ENCODE data around the gene ERP27.
A peak's percentile ranks its signal among the peaks of the same experiment; 100 is the strongest.

DNA sequence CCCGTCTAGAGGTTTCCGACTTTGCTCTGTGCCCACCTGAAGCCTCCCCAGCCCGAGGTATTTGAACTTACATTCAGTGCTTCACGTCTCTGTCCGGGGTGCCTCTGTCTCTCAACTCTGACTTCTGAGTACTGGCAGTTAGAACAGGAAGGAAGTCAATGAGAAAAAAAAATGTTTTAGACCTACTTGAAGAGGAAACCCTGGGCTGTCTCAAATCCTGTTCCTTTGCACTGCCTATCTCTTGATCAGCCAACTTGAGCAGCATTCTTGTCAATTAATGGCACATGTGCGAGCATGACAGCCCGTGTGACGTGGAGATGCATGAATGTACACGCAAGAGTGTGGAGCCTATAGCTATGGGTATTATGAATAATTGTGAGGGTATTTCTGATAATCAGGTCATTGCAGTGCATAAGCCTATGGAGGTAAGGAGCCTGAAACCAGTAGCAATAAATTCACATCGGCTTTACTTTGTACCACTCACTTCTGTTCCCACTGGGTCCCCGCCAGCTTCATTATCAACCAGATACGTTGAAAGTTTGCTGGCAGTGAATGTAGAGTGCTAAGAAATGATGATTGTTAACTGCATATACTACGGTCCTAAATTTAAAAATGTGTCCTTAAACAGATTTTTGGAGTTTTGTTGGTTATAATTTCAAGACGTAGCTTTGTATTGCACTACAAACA lies 23.3 kb upstream of the ERP27 start, which contains the start of gene ARHGDIB:
- TF ChIP-seq POLR2A (IDR thresholded peaks at IDR 0.05; ENCODE audit: low read depth, low read length) = peak; percentile 16; the same call in 1 of the 2 replicates
- TF ChIP-seq POLR2AphosphoS5 (IDR thresholded peaks at IDR 0.05; ENCODE audit: low read depth, low read length) = 0 out of 2 replicates have a peak, but pooled peaks have one; percentile 54
- peak; percentile 43 for TF ChIP-seq TAF1 (IDR thresholded peaks at IDR 0.05; ENCODE audit: low read depth, low read length)
- peak; percentile 61 for TF ChIP-seq SPI1 (IDR thresholded peaks at IDR 0.05; ENCODE audit: low read depth, low read length)

Data from GM12891 (cell line).